Astrocyte (in vitro differentiated cells and primary cell): ENCODE results near the gene CNIH3.
"Not testable (repeated sequence)": the region's sequence is repeated elsewhere in the genome, so short reads cannot be mapped to it uniquely, and the experiment has no call there.

Source experiments
- EZH2 ChIP-seq: IDR thresholded peaks from 2 replicates; pipeline ENCODE4 v1.6.1; 2012; ENCODE audit warnings: mild to moderate bottlenecking, low read length, inconsistent platforms; ENCODE audit not compliant: insufficient read depth
- TF ChIP-seq, protein P1 (sequence below): IDR thresholded peaks from 2 replicates; pipeline ENCODE4 v1.5.1; 2011; ENCODE audit warnings: low read depth, mild to moderate bottlenecking, inconsistent platforms, low read length, moderate library complexity; ENCODE audit not compliant: insufficient read depth

DNA sequence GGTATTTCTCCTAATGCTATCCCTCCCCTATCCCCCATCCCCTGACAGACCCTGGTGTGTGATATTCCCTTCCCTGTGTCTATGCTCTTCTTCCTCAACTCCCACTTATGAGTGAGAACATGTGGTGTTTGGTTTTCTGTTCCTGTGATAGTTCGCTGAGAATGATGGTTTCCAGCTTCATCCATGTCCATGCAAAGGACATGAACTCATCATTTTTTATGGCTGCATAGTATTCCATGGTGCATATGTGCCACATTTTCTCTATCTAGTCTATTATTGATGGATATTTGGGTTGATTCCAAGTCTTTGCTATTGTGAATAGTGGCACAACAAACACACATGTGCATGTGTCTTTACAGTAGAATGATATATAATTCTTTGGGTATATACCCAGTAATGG lies 49.6 kb upstream of the CNIH3 start:
- TF ChIP-seq, protein P1, sequence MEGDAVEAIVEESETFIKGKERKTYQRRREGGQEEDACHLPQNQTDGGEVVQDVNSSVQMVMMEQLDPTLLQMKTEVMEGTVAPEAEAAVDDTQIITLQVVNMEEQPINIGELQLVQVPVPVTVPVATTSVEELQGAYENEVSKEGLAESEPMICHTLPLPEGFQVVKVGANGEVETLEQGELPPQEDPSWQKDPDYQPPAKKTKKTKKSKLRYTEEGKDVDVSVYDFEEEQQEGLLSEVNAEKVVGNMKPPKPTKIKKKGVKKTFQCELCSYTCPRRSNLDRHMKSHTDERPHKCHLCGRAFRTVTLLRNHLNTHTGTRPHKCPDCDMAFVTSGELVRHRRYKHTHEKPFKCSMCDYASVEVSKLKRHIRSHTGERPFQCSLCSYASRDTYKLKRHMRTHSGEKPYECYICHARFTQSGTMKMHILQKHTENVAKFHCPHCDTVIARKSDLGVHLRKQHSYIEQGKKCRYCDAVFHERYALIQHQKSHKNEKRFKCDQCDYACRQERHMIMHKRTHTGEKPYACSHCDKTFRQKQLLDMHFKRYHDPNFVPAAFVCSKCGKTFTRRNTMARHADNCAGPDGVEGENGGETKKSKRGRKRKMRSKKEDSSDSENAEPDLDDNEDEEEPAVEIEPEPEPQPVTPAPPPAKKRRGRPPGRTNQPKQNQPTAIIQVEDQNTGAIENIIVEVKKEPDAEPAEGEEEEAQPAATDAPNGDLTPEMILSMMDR = not testable (repeated sequence)
- not testable (repeated sequence) for TF ChIP-seq EZH2
